ENCODE results near the gene DUS3L.

Gene DUS3L

DNA sequence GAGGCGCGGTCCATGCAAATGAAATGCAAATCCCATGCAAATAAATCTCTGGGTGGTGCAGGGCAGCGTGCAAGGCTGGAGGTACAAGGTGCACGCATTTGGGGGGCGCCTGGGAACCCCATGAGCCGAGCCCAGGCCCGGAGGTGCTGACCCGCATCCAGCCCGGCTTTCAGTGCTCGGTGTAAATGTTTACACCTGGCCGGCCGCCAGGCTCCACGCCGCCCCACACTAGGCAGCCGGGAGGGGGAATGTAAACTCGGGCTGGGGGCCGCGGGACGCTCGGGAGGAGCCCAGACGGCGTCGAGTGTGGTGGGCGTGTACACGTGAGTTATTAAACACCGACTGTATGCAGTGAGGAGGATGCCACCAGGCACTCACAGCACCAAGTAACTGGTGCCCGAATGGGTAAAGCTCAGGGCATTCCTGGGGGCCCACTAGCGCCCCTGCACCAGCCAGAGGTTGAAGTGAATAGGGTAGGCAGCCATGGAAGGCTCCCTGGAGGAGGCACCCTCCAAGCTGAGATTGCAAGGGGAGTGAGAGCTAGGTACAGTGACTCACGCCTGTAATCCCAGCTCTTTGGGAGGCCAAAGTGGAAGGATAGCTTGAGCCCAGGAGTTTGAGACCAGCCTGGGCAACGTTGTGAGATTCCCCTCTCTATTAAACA, 31.4 kb upstream of the DUS3L start:
- DNase-seq (ENCODE audit: low read depth in 3 of 3), result no peak

DNA sequence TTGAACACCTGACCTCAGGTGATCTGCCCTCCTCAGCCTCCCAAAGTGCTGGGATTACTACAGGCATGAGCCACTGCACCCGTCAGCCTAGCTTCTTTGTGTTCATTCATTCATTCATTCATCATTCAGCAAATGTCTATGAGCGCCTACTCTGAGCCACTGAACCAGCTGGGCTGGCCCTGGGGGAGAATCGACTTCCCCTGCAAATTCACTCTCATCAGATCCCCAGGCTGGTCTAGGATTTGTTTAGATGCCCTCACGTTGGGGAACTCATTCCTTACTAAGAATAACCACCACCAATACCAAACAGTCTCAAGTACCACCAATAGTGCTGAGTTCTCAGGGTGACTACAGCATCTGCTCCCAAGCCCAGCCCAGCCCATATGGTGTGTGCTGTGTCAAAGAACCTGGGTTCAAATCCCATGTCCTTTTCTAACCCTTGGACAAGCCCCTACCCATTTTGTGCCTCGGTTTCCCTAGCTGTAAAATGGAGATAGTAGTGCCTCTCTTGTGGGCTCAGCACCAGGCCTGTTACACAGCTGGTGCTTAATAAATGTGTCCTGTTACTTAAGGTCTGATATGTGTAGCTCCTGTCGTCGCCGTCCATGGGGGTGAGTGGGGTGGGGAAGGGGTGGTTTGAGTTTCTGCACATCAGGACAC, 30.7 kb upstream of the DUS3L start:
- no peak for DNase-seq (ENCODE audit: low read depth in 3 of 3)

DNA sequence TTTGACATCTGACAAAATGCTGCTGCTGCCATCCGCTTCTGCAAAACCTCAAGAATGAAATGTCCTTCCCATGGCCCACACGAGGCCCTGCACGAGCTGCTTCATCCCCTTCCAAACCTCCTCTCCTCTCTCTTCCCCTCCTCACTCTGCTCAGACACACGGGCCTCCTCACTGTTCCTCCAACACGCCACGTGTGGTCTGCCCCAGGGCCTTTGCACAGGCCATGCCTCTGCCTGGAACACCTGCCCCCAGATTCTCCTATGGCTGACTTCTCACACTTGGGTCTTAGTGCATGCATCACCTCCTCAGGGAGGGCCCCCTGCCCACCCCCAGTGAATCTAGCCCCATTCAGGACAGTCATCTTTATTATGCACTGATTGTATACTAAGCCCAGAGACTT, 29.8 kb upstream of the DUS3L start:
- no peak for DNase-seq (ENCODE audit: low read depth in 3 of 3)

DNA sequence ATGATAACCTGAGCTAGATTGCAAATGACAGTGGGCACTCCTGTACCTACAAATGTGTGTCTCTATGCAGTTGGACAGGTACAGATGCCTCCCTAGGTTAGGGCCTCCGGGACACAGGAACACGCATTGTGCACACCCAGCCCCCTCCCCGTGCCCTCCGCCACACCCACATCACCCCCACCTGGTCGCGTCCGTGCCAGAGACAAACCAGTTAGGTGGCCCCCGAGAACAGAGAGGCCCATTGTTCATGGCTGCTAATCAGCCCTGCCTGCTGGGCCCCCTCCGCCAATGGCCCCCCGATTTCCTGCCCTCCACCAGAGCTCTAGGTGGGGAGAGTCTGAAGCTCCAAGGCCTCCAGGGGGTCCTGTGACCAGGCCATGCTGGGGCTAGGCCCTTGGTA, 27.6 kb upstream of the DUS3L start:
- no peak for DNase-seq (ENCODE audit: low read depth in 3 of 3)

DNA sequence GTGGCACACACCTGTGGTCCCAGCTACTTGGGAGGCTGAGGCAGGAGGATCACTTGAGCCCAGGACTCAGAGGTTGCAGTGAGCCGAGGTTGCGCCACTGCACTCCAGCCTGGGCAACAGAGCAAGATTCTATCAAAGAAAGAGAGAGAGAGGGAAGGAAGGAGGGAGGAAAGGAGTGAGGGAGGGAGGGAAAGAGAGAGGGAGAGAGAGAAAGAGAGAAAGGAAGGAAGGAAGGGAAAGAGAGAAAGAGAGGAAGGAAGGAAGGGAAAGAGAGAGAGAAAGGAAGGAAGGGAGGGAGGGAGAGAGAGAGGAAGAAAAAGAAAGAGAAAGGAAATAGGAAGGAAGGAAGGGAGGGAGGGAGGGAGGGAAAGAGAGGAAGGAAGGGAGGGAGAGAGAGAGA, 26.3 kb upstream of the DUS3L start:
- DNase-seq (ENCODE audit: low read depth in 3 of 3), result no peak

DNA sequence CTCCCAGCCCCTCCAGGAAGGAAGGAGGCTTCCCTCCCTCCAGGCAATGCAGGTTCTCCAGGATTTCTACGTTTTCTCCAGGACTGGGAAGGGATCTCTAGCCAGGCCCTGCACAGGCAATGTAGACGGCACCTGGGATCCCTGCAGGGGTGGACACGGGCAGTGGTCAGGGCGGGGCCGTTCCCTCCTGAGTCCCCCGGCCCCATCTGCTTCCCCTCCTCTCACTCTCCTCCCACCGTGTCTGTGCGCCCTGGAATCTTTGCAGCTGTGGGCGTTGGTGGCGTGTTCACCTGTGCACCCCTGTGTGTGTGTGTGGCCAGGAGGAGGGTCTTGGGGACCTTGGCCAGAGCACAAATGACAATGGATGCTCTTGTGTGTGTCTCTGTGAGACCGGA, 23.9 kb upstream of the DUS3L start:
- no peak for DNase-seq (ENCODE audit: low read depth in 3 of 3)

DNA sequence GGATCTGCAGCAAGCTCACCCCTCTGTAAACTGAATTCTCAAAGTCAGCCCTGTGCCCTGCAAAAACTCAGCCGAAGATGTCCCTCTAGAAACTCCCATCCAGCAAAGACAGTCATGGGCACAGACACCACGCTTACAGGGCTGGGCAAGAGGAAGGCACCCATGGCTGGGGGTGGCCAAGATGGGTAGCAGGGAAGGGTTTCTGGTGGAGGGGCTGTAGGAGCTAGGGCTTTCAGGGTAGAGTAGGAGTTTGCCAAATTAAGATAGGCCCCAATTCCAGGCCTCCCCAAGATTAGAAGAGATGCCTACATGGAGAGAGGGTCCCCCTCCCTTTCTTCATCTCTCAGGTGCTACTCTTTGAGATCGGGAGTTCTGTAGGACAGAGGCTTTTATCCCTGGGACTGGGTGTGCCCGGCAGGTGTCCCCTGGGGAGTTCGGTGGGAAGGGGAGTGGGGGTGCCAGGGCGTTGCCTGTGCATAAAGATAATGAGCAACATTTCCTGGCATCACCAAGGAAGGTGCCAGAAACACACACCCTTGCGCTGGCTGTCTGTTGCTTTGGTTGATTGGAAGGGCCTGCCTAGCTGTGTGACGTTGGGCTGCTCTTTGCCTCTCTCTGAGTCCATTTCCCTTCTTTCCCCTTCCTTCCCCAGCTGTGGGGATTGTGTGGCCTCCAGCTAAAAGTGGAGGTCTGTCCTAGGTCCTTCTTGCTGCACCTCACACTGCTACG, 23.3 kb upstream of the DUS3L start:
- DNase-seq (ENCODE audit: low read depth in 3 of 3), result no peak

DNA sequence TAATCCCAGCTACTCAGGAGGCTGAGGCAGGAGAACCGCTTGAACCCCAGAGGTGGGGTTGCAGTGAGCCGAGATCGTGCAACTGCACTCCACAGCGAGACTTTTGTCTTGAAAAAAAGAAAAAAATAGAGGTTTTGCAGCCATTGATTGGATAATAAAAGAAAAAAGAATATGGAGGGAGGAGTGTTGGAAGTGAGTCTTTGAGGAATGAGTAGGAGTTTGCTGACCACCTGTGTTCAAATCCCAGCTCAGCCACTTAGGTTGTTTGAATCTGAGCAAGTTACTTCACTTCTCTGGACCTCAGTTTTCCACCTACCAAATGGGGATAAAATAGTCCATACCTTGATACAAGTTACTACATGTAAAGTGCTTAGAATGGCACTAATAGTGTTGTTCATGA, 20.2 kb upstream of the DUS3L start:
- no peak for DNase-seq (ENCODE audit: low read depth in 3 of 3)

DNA sequence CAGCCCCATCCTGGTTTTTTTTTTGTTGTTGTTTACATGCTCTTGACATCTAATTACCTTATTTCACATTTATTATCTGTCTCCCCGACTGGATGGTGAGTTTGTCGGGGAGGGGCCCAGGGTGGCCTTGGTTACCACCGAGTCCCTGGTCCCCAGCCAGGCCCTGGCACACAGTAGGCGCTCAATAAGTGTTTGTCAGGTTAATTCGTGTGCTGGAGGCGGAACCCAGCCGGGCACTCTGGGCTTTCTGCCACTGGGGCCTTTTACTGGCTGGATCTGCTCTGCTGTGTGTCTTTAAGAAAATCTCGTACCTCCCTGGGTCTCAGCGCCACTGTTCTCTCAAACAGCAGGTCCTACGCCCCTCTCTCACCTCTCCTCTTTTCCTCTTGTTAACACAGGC, 18.5 kb upstream of the DUS3L start:
- no peak for DNase-seq (ENCODE audit: low read depth in 3 of 3)

DNA sequence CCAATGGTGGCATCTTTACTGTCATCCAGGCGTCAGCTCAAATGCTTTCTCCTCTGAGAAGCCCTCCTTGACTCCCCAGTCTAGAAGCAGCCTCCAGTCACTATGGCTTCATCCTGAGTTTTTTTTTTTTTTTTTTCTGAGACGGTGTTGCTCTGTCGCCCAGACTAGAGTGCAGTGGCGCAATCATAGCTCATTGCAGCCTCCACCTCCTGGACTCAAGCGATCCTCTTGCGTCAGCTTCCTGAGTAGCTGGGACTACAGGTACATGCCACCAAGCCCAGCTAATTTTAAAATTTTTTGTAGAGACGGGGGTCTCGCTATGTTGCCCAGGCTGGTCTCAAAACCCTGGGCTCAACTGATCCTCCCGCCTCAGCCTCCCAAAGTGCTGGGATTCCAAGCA, 18.1 kb upstream of the DUS3L start:
- no peak for DNase-seq (ENCODE audit: low read depth in 3 of 3)

DNA sequence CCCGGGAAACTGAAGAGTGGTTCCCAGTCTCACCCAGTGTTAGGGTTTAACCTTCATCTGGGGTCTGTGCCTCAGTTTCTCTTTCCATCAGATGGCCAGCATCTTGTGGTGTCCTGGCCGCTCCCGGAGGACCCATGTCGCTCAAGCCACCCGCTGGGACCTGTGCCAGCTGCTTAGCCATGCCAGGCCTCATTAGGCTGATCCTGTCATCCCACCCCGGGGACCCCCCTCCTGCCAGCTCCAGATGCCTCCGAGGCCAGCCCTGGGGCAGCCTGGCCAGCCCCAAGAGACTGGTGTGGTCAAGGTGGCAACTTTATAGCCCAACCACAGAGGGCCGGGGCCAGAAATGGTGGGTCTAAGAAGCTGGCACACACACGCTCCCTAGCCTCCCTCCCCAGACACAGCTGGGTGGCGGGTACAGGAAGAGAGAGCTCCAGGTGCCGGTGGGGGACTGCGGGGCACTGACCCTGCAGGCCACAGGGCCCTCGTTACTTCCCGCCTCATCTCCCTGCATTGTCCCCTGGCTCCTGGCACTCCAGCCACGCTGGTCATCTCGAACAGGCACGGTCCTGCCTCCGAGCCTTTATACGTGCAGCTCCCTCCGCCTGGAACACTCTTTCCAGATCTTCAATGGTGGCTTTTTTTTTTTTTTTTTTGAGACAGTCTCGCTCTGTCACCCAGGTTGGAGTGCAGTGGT, 17.3 kb upstream of the DUS3L start:
- DNase-seq (ENCODE audit: low read depth in 3 of 3), result no peak

DNA sequence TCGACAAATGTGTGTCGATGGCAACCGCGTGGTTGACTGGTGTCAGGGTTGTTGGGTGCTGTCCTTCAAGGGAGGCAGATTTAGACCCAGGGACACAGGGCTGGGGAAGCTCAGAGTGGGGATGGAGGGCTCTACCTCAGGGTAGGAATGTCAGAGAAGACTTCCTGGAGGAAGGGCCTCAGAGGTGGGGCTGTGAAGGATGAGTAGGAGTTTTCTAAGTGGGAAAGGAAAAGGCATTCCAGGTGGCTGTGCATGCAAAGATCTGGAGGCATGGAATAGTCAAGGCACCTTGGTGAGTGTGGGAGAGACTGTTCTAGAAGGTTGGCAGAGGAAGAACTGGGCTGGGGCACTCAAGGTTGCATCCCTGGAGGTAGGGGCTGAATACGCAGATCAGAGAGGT, 15.9 kb upstream of the DUS3L start:
- DNase-seq (ENCODE audit: low read depth in 3 of 3), result no peak

DNA sequence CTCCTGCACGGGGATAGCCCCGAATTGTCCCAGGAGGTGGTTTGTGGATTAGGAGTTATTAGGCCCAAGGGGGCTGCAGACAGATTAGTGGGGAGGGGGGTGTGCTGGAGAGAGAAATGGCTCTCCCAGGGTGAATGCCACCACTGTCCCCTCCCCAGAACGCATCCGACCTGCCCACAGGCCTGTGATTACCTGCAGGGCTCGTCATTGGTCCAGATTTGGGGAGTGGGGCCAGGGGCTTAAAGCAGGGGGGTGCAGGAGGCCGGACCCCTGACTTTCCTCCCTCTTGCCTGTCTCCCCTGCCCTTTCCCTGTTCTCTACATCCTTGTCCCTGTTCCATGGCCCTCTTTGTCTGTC, 15.1 kb upstream of the DUS3L start:
- DNase-seq (ENCODE audit: low read depth in 3 of 3), result no peak

DNA sequence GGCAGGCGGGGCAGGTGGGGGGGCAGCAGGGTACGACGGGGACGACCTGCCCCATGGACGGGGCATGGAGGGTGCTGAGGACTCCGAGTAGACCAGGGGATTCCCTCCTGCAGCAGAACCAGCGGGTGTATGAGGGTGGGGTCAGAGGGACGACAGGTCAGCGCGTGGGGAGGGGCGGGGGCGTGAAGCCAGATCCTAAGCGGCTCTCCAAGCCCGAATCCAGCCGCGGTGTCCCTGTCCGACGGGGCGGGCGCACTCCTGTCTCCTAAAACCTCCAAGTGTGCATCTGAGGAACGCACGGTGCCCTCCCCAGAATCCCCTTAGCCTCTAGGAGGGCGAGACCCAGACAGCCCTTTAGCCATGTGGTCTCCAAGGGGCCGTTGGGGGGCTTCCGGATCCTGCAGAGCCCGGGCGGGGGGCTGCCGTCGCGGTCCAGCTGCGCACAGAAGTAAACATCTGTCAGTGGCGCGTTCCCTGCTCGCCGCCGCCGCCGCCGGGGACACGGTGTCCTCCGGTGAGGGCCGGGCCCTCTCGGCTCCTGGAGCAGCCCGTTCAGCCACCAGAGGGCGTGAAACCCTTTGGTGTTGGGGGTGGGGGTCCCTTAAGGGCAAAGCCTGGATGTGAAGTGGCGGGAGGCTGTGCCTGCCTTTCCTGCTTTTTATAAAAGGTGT, 14.6 kb upstream of the DUS3L start:
- peak in 2 of 3 donors; percentile 47 to 62 for DNase-seq (ENCODE audit: low read depth in 3 of 3)

DNA sequence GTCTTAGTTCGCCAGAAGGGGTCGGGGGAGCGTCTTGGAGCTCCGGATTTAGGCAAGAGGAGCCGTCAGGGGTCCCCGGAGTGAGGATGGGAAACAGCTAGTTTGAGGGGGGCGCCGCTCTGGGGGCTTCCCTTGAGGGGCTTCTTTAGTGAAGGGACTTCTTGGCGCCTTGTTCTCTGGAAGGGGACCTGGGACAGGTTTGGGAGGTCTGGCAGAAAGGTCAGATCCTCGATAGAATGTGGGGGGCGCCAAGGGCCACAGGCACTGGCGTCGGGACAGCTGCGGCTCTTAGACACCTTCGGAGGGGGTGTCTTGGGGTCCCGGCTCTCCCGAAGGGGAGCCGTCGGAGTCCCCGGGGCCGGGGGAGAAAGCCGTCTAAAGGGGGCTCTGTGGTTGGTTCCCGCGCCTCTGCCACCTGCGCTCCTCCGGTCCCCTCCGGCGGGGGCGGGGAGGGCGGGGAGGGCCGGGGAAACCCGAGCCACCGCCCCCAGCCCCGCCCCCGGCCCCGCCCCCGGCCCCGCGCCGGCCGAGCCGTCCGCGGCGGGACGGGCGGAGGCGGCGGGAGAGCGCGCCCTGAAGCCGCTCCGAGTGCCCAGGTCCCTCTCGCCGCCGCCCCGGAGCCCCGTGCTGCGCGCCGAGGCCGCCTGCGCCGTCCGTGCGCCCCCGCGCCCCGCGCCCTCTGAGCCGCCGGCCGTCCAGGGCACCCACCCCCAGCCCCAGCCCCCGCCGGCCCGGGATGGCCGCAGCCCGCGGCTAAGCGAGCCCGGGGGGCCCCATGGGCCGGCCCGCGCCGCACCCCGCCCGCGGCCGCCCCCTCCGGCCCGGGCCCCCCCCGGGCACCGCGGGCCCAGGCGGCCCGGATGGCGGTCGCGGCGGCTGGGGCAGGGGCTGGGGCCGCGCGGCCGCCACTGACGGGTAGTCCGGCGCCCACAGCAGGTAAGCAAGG, 13.8 kb upstream of the DUS3L start, which contains the start of gene NRTN:
TSS of gene NRTN (plus strand) at position 552 of the 946 bp plus-strand sequence. CDS start 19,099 bp downstream, outside the sequence.
- no peak for DNase-seq (ENCODE audit: low read depth in 3 of 3)

DNA sequence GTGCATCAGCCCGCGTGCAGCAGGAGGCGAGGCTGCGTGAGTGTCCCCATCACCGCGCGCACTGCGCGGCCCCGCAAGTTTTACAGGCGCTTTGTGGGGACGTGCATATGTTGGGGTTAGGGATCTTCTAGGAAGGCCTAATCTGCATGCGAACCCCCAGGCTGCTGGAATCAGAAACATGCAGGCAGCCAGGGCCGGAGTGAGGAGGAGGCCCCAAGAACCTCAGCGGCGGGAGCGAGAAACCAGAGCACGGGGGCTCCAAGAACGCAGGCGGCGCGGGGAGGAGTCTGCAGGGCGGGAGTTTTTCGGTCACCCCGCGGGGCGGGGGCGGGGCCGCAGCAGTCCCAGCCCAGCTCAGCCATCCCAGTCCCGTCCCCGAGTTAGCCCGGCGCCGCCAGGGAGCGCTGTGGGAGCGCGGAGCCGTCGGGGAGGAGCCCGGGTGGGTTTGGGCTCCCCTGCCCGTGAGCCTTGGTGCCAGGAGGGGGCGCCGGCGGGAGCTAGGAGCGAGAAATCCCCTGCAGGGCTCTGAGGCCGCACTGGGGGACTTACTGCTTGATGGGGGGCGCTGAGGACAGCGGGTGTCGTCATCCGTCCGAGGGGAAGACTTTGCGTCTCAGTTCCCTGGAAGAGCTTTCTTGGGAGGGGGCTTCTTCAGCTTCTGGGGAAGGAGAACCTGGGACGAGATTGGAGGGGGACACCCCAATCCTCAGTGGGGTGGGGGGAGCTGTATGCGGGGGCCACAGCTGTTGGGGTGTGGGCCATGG, 13.0 kb upstream of the DUS3L start:
- peak; percentile 91 to 94 (median 92) for DNase-seq (ENCODE audit: low read depth in 3 of 3)

DNA sequence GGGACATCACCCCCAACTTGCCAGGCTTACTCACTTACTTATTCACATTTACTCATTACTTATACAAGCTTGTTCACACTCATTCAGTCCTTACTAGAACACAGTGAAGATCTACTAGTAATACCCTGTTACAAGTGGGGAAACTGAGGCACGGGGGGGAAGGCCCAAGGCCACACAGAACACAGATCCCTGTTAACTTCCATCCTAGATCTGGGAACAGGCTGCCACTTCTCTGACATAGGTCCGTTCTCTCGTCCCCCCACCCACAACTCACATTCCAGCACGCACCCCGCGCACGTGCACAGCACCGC, 12.4 kb upstream of the DUS3L start:
- no peak for DNase-seq (ENCODE audit: low read depth in 3 of 3)

DNA sequence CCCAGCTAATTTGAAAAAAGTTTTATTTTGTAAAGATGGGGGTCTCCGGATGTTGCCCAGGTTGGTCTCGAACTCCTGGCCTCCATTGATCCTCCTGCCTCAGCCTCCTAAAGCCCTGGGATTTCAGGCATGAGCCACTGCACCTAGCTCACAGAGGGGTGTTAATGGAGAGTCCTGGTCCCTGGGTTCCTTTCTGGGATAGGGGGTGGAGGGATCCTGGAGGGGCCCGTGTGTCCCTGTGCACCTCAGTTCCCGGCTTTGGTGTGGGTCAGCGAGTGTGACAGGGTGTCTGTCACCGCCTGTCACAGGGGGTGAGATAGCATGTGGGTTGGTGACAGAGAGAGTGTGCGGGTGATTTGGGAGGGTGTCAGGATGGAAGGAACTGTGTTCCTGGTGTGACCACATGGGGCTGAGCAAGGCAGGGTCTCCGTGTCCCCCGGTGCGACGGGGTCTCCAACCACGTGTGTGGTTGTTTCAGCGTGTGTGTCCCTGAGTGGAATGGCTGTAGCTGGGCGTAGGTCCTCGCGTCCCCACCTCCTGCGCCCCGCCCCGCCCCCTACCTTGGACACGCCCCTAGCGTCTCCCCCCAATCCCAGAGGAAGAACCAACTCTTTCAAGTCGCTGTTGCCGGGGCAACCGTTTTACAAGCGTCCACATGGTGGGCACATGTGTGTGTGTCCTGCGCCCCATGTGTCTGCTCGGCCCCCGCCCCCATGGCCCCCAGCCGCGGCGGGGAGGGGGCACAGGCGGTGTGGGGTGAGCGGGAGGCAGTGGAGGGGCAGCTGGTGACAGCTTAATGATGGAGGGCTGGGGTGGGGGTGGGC, 11.0 kb upstream of the DUS3L start:
- DNase-seq (ENCODE audit: low read depth in 3 of 3), result no peak
